ENCODE measurements around the gene ZNF853.

- TF ChIP-seq EZH2phosphoT487 (IDR thresholded peaks at IDR 0.05; ENCODE audit: low read depth, severe bottlenecking, unreplicated experiment) (no peak), CTCF (IDR thresholded peaks at IDR 0.05; ENCODE audit: poor library complexity) (no peak)
Measured at GRCh38 chr7:6634021-6634420, 18.6 kb downstream of the ZNF853 start.

Data from hepatocyte (in vitro differentiated cells).